ENCODE results near the gene HERPUD1. TPM values are rescaled to one million over a fixed set of nuclear protein-coding genes. Genes with fewer than 3 reads are reported as not detected.

HERPUD1 gene
- total and polyA plus RNA-seq, 2 of the 13 experiments (the other 11 are each of a cell fraction or from before 2014, with no cell fraction given) = 96.2 to 323 TPM

- DNase-seq (ENCODE audit: low spot score) = no peak
- ChIA-PET CTCF (ENCODE audit: low intra/inter-chr PET ratio, low total read pairs) (no interaction called here), POLR2A (interaction anchor here (0.7 to 1.4 kb wide), 3 partner anchors 27 to 48 kb away, joined by 3 to 5 read pairs (median 3); partner anchors contain the start of gene HERPUD1)
- no peak for TF ChIP-seq FOXO4 (CRISPR knock-in tag; conservative IDR thresholded peaks at IDR 0.05)
- no peak for TF ChIP-seq ZNF792 (CRISPR knock-in tag; IDR thresholded peaks at IDR 0.05)
- TF ChIP-seq ZSCAN25 (CRISPR knock-in tag; IDR thresholded peaks at IDR 0.05) = no peak
- no peak for TF ChIP-seq ZNF781 (CRISPR knock-in tag; IDR thresholded peaks at IDR 0.05; ENCODE audit: borderline replicate concordance, not compliant biosample characterization)
- no peak for TF ChIP-seq ZNF225 (CRISPR knock-in tag; IDR thresholded peaks at IDR 0.05)
- no peak for TF ChIP-seq ZMAT3 (CRISPR knock-in tag; conservative IDR thresholded peaks at IDR 0.05)
- TF ChIP-seq HNRNPLL (IDR thresholded peaks at IDR 0.05; ENCODE audit: low read depth, low read length, poor library complexity, severe bottlenecking) = no peak
- TF ChIP-seq MZF1 (CRISPR knock-in tag; IDR thresholded peaks at IDR 0.05; ENCODE audit: borderline replicate concordance) = no peak
- TF ChIP-seq PITX1 (CRISPR knock-in tag; IDR thresholded peaks at IDR 0.05) = no peak
- ATAC-seq = no peak
- no peak overlapping the region for H3K9ac ChIP-seq (ENCODE audit: insufficient read depth, low read depth, low read length)
- intact Hi-C loops (cut with micrococcal nuclease; ENCODE audit: unreplicated experiment) = no loop called here
- in situ Hi-C loops (cut with HindIII; ENCODE audit: extremely low pct_ligation_motif_present, low pct_unique_long_range_greater_than_20kb) = no loop called here
- H3K27me3 ChIP-seq (ENCODE audit: control insufficient read depth in 1 of 2, insufficient read depth in 2 of 2, low read length in 2 of 2) = no peaks in the 10 kb centered on the region; a peak in 1 of 5 replicates
- H2AFZ ChIP-seq (ENCODE audit: low read length) = no peak overlapping the region
- no peak overlapping the region for H3K27ac ChIP-seq (ENCODE audit: extremely low read length, insufficient read depth, low read length)
- no peaks in the 10 kb centered on the region for H3K36me3 ChIP-seq (replicated peaks in 1 of 2; ENCODE audit: control insufficient read depth in 1 of 2, insufficient read depth in 2 of 2, low read length in 2 of 2)
- no TSS peak for BruUV-seq (replicated peaks)
- no peaks in the 10 kb centered on the region for H3K9me3 ChIP-seq (ENCODE audit: low read length)
- H3K4me2 ChIP-seq (ENCODE audit: low read depth, low read length) = no peak overlapping the region
- no peak overlapping the region for H3K4me3 ChIP-seq (replicated peaks in 1 of 3; ENCODE audit: insufficient read depth in 1 of 3, low read depth in 2 of 3, low read length in 3 of 3)
- no peaks in the 10 kb centered on the region for H3K79me2 ChIP-seq (ENCODE audit: insufficient read depth, low read length)
- no peaks in the 10 kb centered on the region for H4K20me1 ChIP-seq (ENCODE audit: insufficient read depth, low read length)
- no peak for FAIRE-seq
- no peaks in the 10 kb centered on the region; the same call in 1 of the 2 replicates for H3K4me1 ChIP-seq (ENCODE audit: insufficient read depth, low read length)
- WGBS (ENCODE audit: low lambda C conversion rate) = no CpG with 5 or more reads among the region's 2 CpGs
Measured at GRCh38 chr16:56883586-56883985, 48.4 kb upstream of the HERPUD1 start.
